GM18907 (cell line): ENCODE data around the gene PINK1.
A peak's percentile ranks its signal among the peaks of the same experiment; 100 is the strongest.
"Not testable (repeated sequence)": the region's sequence is repeated elsewhere in the genome, so short reads cannot be mapped to it uniquely, and the experiment has no call there.

Source experiments
- ATAC-seq: cut with Tn5 transposase; IDR thresholded peaks from one replicate; pipeline ENCODE4 v1.9.1; 2021; ENCODE audit warnings: mild to moderate bottlenecking, moderate library complexity; ENCODE audit not compliant: unreplicated experiment

PINK1 gene

DNA sequence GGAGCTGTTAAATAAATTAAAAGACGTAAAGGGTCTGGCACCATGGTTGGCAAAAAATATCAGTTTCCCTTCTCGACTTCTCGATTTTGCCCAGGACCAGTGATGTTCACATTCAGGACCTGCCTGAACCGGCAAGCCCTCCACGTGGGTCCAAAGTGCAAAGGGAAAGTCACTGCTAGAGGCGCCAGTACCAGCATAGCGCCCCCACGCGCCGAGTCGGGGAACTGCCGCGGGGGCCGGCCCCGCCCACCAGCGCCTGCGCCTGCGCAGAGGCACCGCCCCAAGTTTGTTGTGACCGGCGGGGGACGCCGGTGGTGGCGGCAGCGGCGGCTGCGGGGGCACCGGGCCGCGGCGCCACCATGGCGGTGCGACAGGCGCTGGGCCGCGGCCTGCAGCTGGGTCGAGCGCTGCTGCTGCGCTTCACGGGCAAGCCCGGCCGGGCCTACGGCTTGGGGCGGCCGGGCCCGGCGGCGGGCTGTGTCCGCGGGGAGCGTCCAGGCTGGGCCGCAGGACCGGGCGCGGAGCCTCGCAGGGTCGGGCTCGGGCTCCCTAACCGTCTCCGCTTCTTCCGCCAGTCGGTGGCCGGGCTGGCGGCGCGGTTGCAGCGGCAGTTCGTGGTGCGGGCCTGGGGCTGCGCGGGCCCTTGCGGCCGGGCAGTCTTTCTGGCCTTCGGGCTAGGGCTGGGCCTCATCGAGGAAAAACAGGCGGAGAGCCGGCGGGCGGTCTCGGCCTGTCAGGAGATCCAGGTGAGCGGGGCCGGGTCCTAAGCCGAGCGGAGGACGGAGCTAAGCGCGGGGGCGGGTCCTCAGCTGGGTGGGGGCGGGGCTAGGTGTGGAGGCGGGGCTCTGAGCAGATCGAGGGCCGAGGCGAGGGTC, at the start of gene PINK1:
Gene PINK1, plus strand, starts transcription at position 269 of the 875 bp plus-strand sequence. Its CDS starts 91 bp downstream, at position 360.
- peak; percentile 53 for ATAC-seq

- ATAC-seq: no peak
Measured at GRCh38 chr1:20584890-20585289, 48.4 kb upstream of the PINK1 start.

- no peak for ATAC-seq
Measured at GRCh38 chr1:20586953-20587660, 46.2 kb upstream of the PINK1 start.

DNA sequence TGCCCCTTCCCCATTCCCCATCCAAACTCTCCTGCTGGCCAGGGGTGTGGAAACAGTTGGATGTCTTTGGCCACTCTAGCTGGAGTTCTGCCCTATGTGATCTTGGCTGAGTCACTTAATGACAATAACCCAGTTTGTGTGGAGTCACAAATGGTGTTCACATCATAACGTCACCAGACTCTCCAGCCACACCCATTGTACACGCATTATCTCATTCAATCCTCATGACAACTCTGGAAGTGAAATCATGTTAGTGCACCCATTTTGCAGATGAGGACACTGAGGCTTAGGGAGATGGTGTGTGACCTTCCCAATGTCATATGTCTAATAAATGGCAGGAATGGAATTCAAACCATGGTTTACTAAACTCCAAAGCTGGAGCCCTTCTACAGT, 45.6 kb upstream of the PINK1 start:
- no peak for ATAC-seq

- ATAC-seq: no peak
Measured at GRCh38 chr1:20588634-20589225, 44.5 kb upstream of the PINK1 start, which contains the start of gene CDA. CDA (plus strand) TSS chr1:20589097; CDS start chr1:20589130, 33 bp downstream.

GRCh38 chr1:20589331-20590278, 43.7 kb upstream of the PINK1 start:
- no peak for ATAC-seq

- no peak for ATAC-seq
Measured at GRCh38 chr1:20590306-20590777, 42.9 kb upstream of the PINK1 start.

DNA sequence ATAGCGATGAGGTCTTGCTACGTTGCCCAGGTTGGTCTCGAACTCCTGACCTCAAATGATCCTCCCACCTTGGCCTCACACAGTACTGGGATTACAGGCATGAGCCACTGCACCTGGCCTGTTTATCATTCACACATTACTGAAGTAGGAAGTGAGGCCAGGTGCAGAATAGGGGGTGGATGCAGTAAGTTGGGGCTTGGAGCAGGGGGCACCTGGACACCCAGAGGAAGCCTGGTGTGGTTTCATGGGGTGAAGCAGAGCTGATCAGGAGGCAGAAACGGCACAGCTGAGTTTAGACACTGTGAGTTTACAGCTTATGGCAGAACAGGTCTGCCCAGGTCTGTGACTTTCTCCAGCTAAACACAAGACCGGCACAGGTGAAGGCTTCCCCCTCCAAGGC, 39.5 kb upstream of the PINK1 start:
- ATAC-seq: no peak

GRCh38 chr1:20594746-20595145, 38.5 kb upstream of the PINK1 start:
- ATAC-seq: no peak

- ATAC-seq: no peak
Measured at GRCh38 chr1:20596106-20596505, 37.2 kb upstream of the PINK1 start.

- no peak for ATAC-seq
Measured at GRCh38 chr1:20597650-20598049, 35.6 kb upstream of the PINK1 start.

- no peak for ATAC-seq
Measured at GRCh38 chr1:20600156-20600555, 33.1 kb upstream of the PINK1 start.

DNA sequence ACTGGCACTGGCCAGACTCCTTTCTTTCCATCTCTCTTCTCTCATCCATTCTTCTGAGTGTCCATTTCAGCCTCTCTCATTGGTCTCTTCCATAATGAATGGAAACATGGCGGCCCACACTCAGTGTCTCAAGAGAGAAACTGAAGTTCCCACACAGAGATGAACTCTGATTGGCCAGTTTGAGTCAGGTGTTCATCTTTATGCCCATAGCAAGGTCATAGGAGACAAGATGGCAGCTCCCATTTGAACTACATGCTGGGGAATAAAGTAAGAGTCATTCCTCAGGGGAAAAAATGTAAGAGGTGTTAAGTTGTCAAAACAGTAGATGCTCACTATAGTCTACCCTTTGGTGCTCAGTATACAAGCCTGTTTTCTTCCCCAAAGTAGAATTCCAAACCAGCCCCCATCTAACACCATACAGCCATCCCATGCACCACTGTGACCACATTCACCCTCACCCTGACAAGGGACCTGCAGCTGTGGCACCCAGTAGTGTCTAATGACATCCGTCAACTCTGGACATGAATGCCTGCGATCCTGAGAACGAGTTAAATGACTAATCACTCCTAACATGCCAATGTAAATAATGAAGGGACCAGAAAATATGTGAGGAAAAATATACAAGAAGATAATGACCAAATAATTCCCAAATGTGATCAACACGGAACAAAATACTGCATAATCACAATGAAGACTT, 32.0 kb upstream of the PINK1 start:
- no peak for ATAC-seq

DNA sequence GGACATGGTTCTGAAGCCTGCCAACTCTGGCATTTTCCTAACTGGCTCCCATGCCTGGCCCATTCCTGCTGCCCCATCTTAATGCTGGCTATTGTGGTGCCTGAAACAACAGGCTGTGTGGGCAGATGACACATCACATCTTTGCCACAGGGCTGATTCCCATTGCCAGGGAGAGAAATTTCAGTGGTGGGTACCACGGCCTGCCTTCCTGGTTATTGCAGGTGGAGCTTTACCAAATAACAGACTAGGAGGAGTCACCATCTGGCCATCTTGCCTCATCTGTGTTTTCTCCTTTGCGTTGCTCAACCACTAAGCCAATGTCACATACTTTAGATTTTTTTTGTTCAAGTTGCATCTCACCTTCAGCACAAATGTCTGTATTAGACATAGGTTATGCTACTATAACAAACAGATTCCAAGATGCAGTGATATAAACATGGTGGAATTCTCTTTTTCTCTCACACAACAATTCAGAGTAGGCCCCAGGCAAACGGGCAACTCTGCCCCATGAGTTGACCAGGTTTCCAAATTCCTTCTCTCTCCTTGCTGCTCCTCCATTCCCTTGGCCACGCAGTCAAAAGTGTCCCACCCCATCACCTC, 30.3 kb upstream of the PINK1 start:
- no peak for ATAC-seq

- ATAC-seq: no peak
Measured at GRCh38 chr1:20603504-20604464, 29.5 kb upstream of the PINK1 start.

GRCh38 chr1:20604678-20605077, 28.6 kb upstream of the PINK1 start:
- no peak for ATAC-seq

DNA sequence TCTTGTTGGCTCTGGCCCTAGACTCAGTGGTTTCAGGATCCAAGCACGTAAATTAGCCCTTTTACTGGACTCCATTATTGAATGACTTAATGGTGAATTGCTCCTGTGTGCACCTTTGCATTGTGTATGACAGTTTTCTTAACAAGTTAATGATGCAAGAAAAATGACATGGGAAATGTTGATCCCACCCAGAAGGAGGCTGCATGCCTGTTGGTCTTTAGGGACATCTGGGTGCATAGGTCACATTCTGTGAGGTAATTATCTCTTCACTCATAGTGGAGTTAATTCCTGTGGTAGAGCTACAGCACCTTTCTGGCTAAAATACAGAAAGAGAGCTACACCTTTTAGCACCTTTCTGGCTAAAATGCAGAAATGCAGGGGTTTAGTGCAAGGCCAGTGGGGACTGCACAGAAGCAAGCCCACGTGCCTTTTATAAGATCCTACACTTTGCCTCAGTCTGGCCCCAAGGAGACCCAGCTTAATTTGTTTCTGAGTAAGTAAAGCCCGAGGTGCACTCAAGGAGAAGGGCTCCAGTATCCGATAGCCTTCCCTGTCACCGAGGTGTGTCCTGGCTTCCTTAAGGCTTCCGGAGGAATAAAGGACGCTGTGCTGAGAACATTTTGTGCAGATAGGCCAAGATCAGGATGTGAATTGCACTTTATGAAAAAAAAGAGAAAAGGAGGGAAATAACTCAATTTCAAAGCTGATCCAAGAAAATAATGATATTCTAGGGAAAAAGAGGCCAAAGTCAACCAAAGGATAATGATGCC, 26.3 kb upstream of the PINK1 start:
- not testable (repeated sequence) for ATAC-seq
